ENCODE measurements around the gene SLC6A13.

- no peak for TF ChIP-seq POLR2A (IDR thresholded peaks at IDR 0.05)
- no peak for TF ChIP-seq CTCF (IDR thresholded peaks at IDR 0.05 in 4 of 5, conservative IDR thresholded peaks at IDR 0.05 in 1 of 5)
These were observed 50.3 kb downstream of the SLC6A13 start for GRCh38 chr12:212415-212714.
